Cardiac muscle cell (in vitro differentiated cells and primary cell): ENCODE measurements around the gene SFI1. TPM values are rescaled to one million over a fixed set of nuclear protein-coding genes. Genes with fewer than 3 reads are reported as not detected.
"Not testable (repeated sequence)": the region's sequence is repeated elsewhere in the genome, so short reads cannot be mapped to it uniquely, and the experiment has no call there.

Source experiments
- DNase-seq, 2 donors: peaks; one replicate each; pipeline versions ENCODE4 v3.0.0 to v3.0.0-alpha.2; 2010 to 2017; ENCODE audit warnings: low read depth in 1 of 2, low spot score in 1 of 2
- H3K27ac ChIP-seq: fragments of 200-600 bp; sonication (generic); 2 replicates; pipeline ENCODE4 v1.5.1; 2016
- H3K27me3 ChIP-seq: fragments of 200-600 bp; sonication (generic); 2 replicates; pipeline ENCODE4 v1.6.0; 2016; ENCODE audit warnings: control low read depth
- H3K36me3 ChIP-seq: fragments of 200-600 bp; sonication (generic); 2 replicates; pipeline ENCODE4 v1.5.1; 2016; ENCODE audit warnings: control low read depth
- H3K4me1 ChIP-seq: fragments of 200-600 bp; sonication (generic); 2 replicates; pipeline ENCODE4 v1.8.1; 2017; ENCODE audit warnings: low read depth, mild to moderate bottlenecking, mixed run types
- H3K4me3 ChIP-seq: fragments of 200-600 bp; sonication (generic); 2 replicates; pipeline ENCODE4 v1.5.1; 2016; ENCODE audit warnings: mild to moderate bottlenecking
- H3K9me3 ChIP-seq: fragments of 200-600 bp; sonication (generic); 2 replicates; pipeline ENCODE4 v1.5.1; 2017; ENCODE audit warnings: low read depth, mild to moderate bottlenecking, control low read depth
- polyA plus RNA-seq: library from polyadenylated mRNA; unstranded; fragments of >200 nt; fragmentation: Nextera tagmentation; extraction: Ambion mirVana; gene quantifications from 2 replicates; pipeline ENCODE4 v1.2.1, GENCODE V29; 2016
- total RNA-seq: library from RNA; depleted of rRNA; stranded (reverse); fragments of >200 nt; gene quantifications from 2 replicates; pipeline ENCODE4 v1.2.3, GENCODE V29; 2016
- TF ChIP-seq, protein P1 (sequence below): IDR thresholded peaks from 2 replicates; pipeline ENCODE4 v1.5.1; 2012; ENCODE audit warnings: low read depth, mild to moderate bottlenecking, low read length

SFI1 gene
- total and polyA plus RNA-seq, 2 experiments from 2014 or later, result 13.6 to 23.8 TPM

DNA sequence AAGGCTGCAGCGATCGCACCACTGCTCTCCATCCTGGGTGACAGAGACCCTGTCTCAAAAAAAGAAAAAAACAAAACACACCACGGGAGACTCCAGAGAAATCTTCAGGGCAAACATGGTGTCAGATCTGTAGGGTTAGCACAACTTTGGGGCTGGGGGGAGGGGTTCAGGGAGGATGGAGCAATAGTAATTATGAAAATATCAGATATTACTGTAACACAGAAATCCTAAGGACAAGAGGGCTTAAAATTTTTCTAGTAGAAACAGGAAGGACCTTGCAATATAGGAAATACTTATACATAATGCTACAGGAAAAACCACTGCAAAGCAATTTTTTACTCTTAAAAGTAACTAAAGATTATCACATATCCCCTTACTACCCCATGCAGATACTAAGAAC, 20.5 kb upstream of the SFI1 start:
- Histone ChIP-seq H3K36me3 (peaks cover 14% of the 10 kb centered on the region), H3K9me3 (no peaks in the 10 kb centered on the region)

DNA sequence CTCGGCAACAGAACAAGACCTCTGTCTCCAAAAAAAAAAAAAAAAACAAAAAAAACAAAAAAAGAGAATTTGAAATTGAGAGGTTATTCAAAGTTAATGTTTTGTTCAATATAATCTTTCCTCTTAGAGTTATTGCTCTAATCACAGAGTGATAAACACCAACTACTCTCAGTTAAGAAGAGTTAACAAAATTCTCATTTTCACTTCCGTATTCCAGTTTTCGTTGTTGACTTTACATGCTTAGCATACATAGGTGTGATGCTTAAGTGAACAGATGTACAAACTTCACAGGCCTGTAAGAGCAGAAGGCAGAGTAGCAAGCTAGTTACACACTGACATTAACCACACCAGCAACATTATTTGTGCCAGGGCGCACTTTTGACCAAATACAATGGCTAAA, 19.0 kb upstream of the SFI1 start:
- Histone ChIP-seq H3K4me1 (no peaks in the 10 kb centered on the region), H3K36me3 (peaks cover 18% of the 10 kb centered on the region), H3K27me3 (no peaks in the 10 kb centered on the region)

More for the DNA sequence above, 20.5 kb upstream of the SFI1 start:
- H3K4me3 ChIP-seq, result no peak overlapping the region
- no peak overlapping the region for H3K27ac ChIP-seq
- no peaks in the 10 kb centered on the region for H3K4me1 ChIP-seq
- no peak for DNase-seq
- H3K27me3 ChIP-seq, result no peaks in the 10 kb centered on the region
- TF ChIP-seq, protein P1, sequence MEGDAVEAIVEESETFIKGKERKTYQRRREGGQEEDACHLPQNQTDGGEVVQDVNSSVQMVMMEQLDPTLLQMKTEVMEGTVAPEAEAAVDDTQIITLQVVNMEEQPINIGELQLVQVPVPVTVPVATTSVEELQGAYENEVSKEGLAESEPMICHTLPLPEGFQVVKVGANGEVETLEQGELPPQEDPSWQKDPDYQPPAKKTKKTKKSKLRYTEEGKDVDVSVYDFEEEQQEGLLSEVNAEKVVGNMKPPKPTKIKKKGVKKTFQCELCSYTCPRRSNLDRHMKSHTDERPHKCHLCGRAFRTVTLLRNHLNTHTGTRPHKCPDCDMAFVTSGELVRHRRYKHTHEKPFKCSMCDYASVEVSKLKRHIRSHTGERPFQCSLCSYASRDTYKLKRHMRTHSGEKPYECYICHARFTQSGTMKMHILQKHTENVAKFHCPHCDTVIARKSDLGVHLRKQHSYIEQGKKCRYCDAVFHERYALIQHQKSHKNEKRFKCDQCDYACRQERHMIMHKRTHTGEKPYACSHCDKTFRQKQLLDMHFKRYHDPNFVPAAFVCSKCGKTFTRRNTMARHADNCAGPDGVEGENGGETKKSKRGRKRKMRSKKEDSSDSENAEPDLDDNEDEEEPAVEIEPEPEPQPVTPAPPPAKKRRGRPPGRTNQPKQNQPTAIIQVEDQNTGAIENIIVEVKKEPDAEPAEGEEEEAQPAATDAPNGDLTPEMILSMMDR, result no peak

DNA sequence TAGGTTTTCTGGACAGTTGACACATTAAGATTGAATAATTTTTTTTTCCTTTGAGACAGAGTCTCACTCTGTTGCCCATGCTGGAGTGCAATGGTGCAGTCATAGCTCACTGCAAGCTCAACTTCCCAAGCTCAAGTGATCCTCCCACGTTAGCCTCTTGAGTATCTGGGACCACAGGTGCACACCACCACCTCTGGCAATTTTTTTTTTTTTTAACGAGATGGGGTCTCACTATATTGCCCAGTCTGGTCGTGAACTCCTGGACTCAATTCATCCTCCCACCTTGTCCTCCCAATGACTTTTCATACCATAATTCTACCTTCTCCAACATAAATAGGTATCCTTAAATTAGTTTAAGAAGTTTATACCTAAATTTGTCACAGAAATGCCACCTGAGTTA, 15.2 kb upstream of the SFI1 start:
- H3K36me3 ChIP-seq, result peaks cover 23% of the 10 kb centered on the region
- no peak overlapping the region for H3K4me3 ChIP-seq
- no peaks in the 10 kb centered on the region for H3K4me1 ChIP-seq
- TF ChIP-seq, protein P1, result no peak
- no peak overlapping the region for H3K27ac ChIP-seq
- no peak for DNase-seq
- H3K9me3 ChIP-seq, result no peaks in the 10 kb centered on the region
- H3K27me3 ChIP-seq, result no peaks in the 10 kb centered on the region

More for the DNA sequence above, 19.0 kb upstream of the SFI1 start:
- TF ChIP-seq, protein P1, result no peak
- no peak overlapping the region for H3K27ac ChIP-seq
- no peak overlapping the region for H3K4me3 ChIP-seq
- no peak for DNase-seq
- H3K9me3 ChIP-seq, result no peaks in the 10 kb centered on the region

- DNase-seq, result not testable (repeated sequence)
Measured at GRCh38 chr22:31482470-31482869, 13.9 kb upstream of the SFI1 start.

DNA sequence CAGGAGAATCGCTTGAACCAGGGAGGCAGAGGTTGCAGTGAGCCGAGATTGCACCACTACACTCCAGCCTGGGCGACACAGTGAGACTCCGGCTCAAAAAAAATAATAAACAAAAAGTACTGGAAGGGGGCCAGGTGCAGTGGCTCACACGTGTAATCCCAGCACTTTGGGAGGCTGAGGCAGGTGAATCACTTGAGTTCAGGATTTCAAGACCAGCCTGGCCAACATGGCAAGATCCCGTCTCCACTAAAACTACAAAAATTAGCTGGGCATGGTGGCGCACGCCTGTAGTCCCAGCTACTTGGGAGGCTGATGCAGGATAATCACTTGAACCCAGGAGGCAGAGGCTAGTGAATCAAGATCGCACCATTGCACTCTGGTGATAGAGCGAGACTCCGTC, 10.0 kb upstream of the SFI1 start:
- not testable (repeated sequence) for H3K27me3 ChIP-seq, H3K27ac ChIP-seq, H3K9me3 ChIP-seq, DNase-seq, H3K4me3 ChIP-seq, H3K4me1 ChIP-seq
- H3K36me3 ChIP-seq, result peaks cover 19% of the 10 kb centered on the region

More at GRCh38 chr22:31482470-31482869, 13.9 kb upstream of the SFI1 start:
- peaks cover 29% of the 10 kb centered on the region for H3K36me3 ChIP-seq
- H3K4me1 ChIP-seq, H3K27me3 ChIP-seq, H3K27ac ChIP-seq, H3K9me3 ChIP-seq, H3K4me3 ChIP-seq: not testable (repeated sequence)

- Histone ChIP-seq H3K27ac (no peak overlapping the region), H3K4me3 (no peak overlapping the region), H3K27me3 (no peaks in the 10 kb centered on the region), H3K4me1 (peaks cover 6% of the 10 kb centered on the region), H3K9me3 (no peaks in the 10 kb centered on the region), H3K36me3 (peaks cover 15% of the 10 kb centered on the region)
- no peak for DNase-seq
- TF ChIP-seq, protein P1, result no peak
Measured at GRCh38 chr22:31486951-31487350, 9.4 kb upstream of the SFI1 start.
